Putamen (tissue), 1 donor: Measurements from ENCODE around the gene TANK.
"Not testable (repeated sequence)": the region's sequence is repeated elsewhere in the genome, so short reads cannot be mapped to it uniquely, and the experiment has no call there.

Experiments
- DNase-seq: peaks from one replicate; pipeline ENCODE4 v3.0.0-alpha.2; 2016; ENCODE audit warnings: low spot score

The TANK gene

DNA sequence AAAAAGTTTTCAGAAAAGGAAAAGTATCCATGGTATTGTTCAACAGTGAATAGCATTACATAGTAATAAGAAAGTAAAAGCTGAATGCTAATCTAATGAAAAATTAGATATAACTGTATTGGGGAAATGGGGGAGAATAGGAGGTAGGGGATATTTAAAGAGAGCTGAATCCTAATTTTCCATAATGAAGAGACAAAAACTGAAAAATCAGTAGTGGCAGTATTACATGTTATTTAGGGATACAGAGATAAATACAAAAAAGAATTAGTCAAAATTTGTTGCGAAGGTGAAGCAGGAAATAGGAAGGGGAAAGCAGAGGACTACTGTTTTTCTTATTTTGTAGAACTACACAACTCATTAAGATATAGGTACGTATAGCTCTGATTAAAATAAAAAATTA, 9.1 kb downstream of the TANK start:
- DNase-seq: no peak

DNA sequence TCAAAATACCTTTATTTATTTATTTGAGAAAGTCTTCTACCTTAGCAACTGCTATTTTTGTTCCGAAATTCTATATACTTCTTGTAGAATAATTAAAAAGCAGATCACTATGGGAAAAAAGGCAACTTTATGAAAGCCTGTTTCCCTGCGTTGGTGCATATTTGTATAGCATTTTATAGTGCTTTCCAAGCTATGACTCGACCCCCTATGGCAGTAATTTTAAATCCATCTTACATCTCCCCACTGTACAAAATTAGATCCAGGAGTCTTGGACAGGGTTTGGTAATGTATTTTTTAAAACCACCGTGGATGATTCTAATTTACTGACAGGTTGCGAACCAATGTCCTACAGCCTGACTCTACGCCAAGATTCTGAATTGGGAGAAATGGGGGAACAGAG, 10.1 kb downstream of the TANK start:
- no peak for DNase-seq

GRCh38 chr2:161170958-161171932, 11.0 kb downstream of the TANK start:
- DNase-seq: no peak

GRCh38 chr2:161172901-161173540, 12.8 kb downstream of the TANK start:
- DNase-seq: no peak

DNA sequence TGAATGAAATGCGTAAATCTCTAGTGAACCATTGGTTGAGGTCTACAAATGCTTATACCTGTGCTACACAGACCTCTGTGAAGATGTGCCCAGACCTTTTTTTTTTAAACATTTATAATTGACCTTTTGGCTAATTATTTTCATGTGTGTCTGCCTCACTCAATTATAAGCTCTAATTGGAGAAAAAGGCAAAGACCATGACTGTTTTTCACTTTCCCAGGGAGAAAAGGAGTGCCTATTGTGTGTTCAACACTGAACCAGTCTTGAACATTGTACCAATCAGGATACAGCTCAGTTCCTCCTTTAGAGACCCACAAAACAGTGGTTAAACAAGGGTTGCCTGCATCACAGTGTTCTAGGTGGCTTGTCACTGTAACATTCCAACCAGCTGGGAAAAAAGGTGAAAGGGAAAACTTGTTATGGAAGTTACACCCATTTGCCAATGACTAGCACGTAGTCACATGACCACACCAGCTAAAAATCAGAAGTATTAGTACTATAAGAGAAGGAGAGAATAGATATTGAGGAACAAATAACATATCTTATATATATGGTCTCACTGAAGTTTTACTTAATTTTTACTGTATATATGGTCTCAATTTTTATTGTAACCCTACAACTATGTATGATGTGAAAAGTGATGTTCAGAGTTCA, 13.4 kb downstream of the TANK start:
- DNase-seq: no peak

DNA sequence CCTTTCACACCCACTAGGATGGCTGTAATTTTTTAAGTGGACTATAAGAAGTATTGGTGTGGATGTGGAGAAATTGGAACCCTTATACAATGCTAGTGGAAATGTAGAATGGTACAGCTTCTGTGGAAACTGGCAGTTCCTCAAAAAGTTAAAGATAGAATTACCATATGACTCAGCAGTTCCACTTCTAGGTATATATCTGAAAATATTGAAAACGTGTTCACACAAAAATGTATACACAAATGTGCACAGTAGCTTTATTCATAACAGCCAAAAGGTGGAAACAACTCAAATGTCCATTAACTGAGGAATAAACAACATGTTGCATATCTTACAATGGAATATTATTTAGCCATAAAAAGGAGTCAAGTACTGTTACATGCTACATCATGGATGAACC, 17.7 kb downstream of the TANK start:
- no peak for DNase-seq

- DNase-seq: no peak
Measured at GRCh38 chr2:161178756-161179155, 18.5 kb downstream of the TANK start.

DNA sequence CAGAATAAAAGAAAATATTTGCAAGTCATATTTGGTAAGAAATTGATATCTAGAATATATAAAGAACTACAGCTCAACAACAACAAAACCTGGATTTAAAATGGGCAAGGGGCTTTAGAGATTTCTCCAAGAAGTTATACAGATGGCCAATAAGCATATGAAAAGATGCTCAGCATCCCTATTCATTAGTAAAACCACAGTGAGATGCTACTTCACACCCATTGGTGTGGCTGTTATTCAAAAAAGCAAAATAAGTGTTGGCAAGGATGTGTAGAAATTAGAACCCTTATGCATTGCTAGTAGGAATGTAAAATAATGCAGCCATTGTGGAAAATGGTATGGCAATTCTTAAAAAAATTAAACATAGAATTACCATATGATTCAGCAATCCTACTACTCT, 29.8 kb downstream of the TANK start:
- DNase-seq: no peak

DNA sequence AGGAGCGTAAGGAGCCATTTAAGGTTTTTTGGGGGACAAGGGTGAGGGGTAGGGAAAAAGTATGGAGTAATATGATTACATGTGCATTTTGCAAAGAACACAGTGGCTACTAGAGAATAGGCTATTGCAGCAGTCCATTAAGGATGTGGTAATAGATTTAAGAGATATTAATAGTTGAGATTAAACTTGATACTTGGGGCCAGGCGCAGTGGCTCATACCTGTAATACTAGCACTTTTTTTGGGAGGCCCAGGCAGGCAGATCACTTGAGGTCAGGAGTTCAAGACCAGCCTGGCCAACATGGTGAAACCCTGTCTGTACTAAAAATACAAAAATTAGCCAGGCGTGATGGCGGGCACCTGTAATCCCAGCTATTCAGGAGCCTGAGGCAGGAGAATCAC, 35.4 kb downstream of the TANK start:
- not testable (repeated sequence) for DNase-seq

DNA sequence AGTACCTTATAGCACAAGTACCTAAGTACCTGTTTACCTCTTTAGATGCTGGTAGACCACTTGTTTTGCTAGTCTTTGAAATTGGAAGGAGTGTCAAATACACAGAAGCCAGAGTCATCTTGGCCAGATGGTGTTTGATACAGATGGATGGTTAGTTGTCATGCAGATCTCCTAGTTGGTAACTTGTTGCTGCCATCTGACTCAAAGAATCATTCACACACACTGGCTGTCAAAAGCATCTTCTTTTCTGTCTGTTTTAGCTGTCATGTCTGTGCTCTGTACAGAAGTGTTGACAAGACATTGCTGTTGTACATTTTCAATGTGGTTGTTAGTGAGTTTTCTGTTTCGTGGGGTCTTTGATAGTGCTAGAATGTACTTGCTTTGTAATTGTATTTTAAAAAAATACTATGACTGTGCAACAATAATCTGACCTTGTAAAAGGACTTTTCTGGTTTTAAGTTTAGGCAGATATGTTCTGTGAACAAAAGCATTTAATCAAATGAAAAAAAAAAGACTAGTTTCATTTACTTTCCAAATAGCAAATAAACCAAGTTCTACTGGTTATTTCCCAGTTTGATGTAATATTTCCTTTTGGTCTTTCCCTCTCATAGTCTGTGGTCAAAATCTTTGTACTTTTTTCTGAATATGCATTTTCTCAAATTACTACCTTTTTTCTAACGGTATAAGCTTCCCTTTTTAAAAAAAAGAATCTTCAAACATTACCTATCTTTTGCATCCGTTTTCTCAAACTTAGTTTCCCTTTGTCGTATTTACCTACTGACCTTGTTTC, 39.9 kb downstream of the TANK start:
- no peak for DNase-seq

- DNase-seq: no peak
Measured at GRCh38 chr2:161204846-161205245, 44.6 kb downstream of the TANK start.

GRCh38 chr2:161206471-161207032, 46.3 kb downstream of the TANK start:
- no peak for DNase-seq

DNA sequence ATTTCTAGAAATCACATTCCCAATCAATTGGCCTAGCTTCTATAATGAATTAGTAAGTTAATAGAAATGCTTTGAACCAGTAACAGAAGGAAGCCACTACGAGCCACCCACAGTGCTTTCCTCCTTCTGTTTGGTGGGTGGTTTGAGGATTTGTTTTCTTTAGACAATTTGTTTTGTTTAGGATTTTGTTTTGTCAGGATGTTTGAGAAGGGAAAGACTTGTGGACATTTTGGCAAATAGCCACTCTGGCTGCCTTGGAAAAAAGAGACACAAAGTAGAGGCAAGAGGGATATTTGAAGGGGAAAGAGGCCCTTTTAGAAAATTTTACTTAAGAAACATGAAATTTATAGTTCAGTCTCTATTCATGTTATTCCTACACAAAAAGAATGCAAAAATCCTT, 47.7 kb downstream of the TANK start:
- DNase-seq: no peak

- no peak for DNase-seq
Measured at GRCh38 chr2:161208527-161209139, 48.4 kb downstream of the TANK start.

DNA sequence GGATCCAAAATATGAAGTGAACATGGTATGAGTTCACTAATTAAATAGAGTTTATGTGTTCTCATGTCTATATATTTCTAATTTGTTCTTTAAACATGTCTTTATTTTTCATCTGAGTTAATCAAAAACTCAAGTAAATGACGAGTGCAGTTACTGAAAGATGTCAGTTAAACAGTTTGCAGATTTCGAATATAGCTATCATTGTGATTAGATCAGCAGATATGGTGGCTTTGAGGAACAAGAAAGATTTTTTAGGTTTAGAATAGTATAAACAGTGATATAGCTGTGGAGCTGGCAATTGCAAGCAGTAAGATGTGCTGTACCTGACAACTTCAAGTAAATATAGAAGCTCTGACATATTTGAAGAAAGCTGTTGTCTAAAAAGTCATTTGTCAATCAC, 49.7 kb downstream of the TANK start:
- no peak for DNase-seq

DNA sequence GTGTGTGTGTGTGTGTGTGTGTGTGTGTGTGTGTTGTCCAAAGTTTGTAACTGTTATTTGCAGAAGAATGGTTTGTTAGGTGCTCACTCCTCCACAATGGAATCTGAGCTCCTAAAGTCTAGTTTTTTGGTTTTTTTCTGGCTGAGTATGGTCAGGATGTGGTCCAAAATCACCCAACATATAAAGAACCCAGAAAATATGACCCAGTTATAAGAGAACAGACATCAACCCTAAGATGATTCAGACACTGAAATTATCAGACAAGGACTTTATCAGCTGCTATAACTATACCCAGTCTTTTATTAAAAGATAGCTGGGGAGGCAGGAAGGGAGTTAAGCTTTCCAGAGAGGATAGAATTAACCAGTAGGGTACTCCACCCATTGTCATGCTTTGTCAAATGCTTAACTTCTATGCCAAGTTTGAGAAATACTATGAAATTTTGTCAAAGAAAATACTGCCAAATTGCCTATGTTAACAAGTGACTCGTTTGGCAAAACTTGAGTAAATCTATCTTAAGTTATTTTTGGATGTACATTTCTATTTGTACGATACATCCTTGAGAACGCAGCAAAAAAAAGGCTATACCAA, 57.5 kb downstream of the TANK start:
- no peak for DNase-seq

- DNase-seq: no peak
Measured at GRCh38 chr2:161219211-161219610, 59.0 kb downstream of the TANK start.

- DNase-seq: peak; percentile 47
Measured at GRCh38 chr2:161223139-161223732, 63.0 kb downstream of the TANK start.

GRCh38 chr2:161228511-161229240, 68.4 kb downstream of the TANK start:
- no peak for DNase-seq

- DNase-seq: no peak
Measured at GRCh38 chr2:161230959-161231358, 70.7 kb downstream of the TANK start.
